Parathyroid adenoma (tissue), 2 donors: ENCODE data around the gene CDPF1.

Experiments used
- H2AFZ ChIP-seq: fragments of 300-600 bp; sonication (generic); one replicate; pipeline ENCODE4 v1.7.0; 2017; ENCODE audit warnings: antibody characterized with exemption, mild to moderate bottlenecking
- H3K27ac ChIP-seq: fragments of 300-600 bp; sonication (generic); one replicate; pipeline ENCODE4 v1.7.0; 2017
- H3K27me3 ChIP-seq: fragments of 300-600 bp; sonication (generic); one replicate; pipeline ENCODE4 v1.7.0; 2017; ENCODE audit warnings: low read length; ENCODE audit not compliant: control insufficient read depth, insufficient read depth
- H3K36me3 ChIP-seq: fragments of 300-600 bp; sonication (generic); one replicate; pipeline ENCODE4 v1.7.0; 2017; ENCODE audit warnings: low read length; ENCODE audit not compliant: control insufficient read depth, insufficient read depth
- H3K4me1 ChIP-seq: fragments of 300-600 bp; sonication (generic); one replicate; pipeline ENCODE4 v1.7.0; 2017; ENCODE audit warnings: control low read depth
- H3K4me2 ChIP-seq: fragments of 300-600 bp; sonication (generic); one replicate; pipeline ENCODE4 v1.7.0; 2017; ENCODE audit warnings: low read length
- H3K4me3 ChIP-seq: fragments of 300-600 bp; sonication (generic); one replicate; pipeline ENCODE4 v1.7.0; 2017; ENCODE audit warnings: low read depth, low read length
- H3K79me2 ChIP-seq: fragments of 300-600 bp; sonication (generic); one replicate; pipeline ENCODE4 v1.7.0; 2017; ENCODE audit warnings: control low read depth
- H3K9ac ChIP-seq: fragments of 300-600 bp; sonication (generic); one replicate; pipeline ENCODE4 v1.7.0; 2017; ENCODE audit warnings: mild to moderate bottlenecking
- H3K9me3 ChIP-seq: fragments of 300-600 bp; sonication (generic); one replicate; pipeline ENCODE4 v1.7.0; 2017; ENCODE audit warnings: low read length; ENCODE audit not compliant: control insufficient read depth
- TF ChIP-seq, protein P1 (sequence below): fragments of 300-600 bp; sonication (generic); IDR thresholded peaks from one replicate; pipeline ENCODE4 v1.7.0; 2017; ENCODE audit warnings: antibody characterized with exemption, mild to moderate bottlenecking
- donor health status: primary hyperparathyroidism.

CDPF1 gene

DNA sequence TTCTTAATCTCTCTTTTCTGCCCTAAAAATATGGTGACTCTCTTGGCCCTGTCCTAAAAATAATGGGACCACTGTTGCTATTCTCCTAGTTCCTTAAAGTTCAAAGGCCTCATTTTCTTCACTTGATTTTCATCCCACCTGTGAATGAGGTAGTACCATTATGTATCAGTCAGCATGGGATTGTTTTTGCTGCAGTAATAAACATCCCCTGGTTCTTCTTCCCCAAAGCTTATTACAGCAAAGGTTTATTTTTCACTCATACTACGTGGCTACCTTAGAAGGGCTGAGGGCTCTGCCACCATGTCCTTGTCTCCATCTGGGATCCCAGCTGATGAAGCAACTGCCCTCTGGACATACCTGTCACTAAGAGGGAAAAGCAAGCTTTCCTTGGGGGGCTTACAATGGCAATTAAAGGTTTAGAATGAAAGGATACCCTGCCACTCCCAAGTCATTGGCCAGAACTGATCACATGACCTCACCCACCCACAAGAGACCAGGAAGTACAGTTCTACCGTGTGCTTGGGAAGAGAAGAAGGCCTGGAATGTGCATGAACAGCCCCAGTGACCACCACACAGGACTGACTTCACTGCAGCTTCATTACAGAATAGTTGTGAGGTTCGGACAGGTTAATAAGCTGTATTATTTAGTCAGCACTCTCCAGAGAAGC, 25.5 kb upstream of the CDPF1 start:
- no peaks in the 10 kb centered on the region for H3K36me3 ChIP-seq

DNA sequence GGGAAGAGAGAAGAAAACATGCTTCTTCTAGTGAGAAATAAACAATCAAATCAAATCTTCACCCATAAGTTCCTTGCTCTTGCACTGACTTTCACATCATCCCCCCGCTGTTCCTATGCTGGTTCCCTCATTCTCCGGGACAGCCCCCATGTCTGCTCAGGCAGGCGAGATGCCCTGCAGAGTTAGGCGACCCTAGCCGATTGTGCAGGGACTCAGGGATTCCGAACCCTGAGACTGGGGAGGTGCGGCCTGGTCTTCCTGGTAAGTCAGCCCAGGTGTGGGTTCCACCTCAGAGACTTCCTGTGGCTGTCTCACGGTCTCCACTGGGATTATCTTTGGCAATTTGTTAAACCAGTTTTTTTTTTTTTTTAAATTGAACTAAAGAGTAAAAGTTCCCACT, 24.3 kb upstream of the CDPF1 start:
- Histone ChIP-seq H3K27me3 (no peaks in the 10 kb centered on the region), H3K36me3 (no peaks in the 10 kb centered on the region)
- TF ChIP-seq, protein P1, sequence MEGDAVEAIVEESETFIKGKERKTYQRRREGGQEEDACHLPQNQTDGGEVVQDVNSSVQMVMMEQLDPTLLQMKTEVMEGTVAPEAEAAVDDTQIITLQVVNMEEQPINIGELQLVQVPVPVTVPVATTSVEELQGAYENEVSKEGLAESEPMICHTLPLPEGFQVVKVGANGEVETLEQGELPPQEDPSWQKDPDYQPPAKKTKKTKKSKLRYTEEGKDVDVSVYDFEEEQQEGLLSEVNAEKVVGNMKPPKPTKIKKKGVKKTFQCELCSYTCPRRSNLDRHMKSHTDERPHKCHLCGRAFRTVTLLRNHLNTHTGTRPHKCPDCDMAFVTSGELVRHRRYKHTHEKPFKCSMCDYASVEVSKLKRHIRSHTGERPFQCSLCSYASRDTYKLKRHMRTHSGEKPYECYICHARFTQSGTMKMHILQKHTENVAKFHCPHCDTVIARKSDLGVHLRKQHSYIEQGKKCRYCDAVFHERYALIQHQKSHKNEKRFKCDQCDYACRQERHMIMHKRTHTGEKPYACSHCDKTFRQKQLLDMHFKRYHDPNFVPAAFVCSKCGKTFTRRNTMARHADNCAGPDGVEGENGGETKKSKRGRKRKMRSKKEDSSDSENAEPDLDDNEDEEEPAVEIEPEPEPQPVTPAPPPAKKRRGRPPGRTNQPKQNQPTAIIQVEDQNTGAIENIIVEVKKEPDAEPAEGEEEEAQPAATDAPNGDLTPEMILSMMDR = no peak

More for the DNA sequence above, 25.5 kb upstream of the CDPF1 start:
- H3K27ac ChIP-seq = no peak overlapping the region
- H3K4me3 ChIP-seq = no peak overlapping the region
- no peak overlapping the region for H2AFZ ChIP-seq
- no peaks in the 10 kb centered on the region for H3K4me1 ChIP-seq
- no peaks in the 10 kb centered on the region for H3K9me3 ChIP-seq
- TF ChIP-seq, protein P1 = no peak
- no peaks in the 10 kb centered on the region for H3K27me3 ChIP-seq
- no peaks in the 10 kb centered on the region for H3K79me2 ChIP-seq
- H3K4me2 ChIP-seq = no peak overlapping the region
- H3K9ac ChIP-seq = no peak overlapping the region

DNA sequence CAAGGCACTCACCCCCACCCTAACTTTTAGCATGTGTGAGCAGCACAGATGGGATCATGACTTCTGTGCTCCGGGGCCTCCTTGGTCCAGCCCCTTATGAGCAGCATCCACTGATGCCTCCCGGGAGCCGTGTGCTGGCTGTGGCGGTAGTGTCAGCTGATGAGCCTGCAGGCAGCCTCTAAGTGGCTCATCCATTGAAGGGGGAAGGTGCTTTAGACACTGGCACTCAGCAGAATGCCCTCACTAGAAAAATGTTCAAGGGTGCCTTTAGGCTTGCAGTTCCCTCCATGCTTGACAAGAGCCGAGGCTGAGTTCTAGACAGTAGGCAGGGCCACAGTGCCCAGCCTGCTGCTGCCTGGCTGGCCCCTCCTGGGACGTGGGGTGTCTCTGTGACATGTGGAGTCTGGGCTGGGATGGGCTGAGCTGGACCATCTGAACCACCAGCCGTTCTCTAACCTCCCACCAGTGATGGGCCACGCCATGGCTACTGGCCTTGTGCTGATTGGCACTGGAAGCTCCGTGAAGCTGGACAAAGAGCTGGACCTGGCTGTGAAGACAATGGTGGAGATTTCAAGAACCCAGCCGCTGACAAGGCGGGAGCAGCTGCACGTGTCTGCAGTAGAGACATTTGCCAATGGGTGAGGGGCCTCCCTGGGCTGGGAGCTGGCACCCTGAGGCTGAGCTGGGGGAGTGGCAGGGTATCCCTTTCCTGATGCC, 23.5 kb upstream of the CDPF1 start:
- no peaks in the 10 kb centered on the region for H3K27me3 ChIP-seq
- no peak overlapping the region for H2AFZ ChIP-seq
- no peaks in the 10 kb centered on the region for H3K79me2 ChIP-seq
- no peak overlapping the region for H3K4me3 ChIP-seq
- no peak overlapping the region for H3K27ac ChIP-seq
- TF ChIP-seq, protein P1 = no peak
- H3K4me2 ChIP-seq = no peak overlapping the region
- H3K4me1 ChIP-seq = no peaks in the 10 kb centered on the region
- H3K36me3 ChIP-seq = no peaks in the 10 kb centered on the region
- H3K9me3 ChIP-seq = no peaks in the 10 kb centered on the region
- no peak overlapping the region for H3K9ac ChIP-seq

More for the DNA sequence above, 24.3 kb upstream of the CDPF1 start:
- Histone ChIP-seq H3K9me3 (no peaks in the 10 kb centered on the region), H3K4me3 (no peak overlapping the region), H3K4me1 (no peaks in the 10 kb centered on the region), H2AFZ (no peak overlapping the region), H3K4me2 (no peak overlapping the region), H3K79me2 (no peaks in the 10 kb centered on the region), H3K27ac (no peak overlapping the region), H3K9ac (no peak overlapping the region)

DNA sequence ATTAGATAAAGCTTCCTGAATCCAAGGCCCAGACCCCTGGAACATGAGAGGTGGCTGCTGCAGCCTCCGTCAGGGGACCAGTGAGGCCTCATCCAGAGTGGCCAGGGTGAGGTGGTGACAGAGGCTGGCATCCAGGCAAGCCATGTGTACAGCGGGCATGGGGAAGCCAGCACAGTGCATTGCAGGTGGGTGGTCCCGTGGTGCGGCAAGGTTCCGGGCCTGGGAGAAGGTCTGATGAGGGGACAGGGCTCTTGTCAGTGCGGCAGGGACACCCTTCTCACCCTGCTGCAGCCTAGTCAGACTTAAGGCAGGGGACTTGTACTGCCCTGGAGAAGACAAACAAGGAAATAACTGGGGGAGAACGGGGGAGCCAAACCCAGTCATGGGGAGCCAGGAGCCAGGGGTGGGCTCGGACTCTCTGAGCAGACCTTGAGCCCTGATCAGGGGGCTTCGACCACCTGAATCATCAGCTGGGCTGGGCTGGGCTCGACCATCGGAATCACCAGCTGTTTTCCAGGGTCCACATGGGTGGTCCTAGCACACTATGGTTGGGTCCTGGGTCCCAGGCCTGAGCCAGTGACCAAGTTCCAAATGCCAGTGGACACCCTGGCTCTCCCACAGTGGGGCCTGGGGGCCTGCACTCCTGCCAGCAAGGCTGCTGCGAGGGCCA, 22.8 kb upstream of the CDPF1 start:
- Histone ChIP-seq H3K9me3 (no peaks in the 10 kb centered on the region), H3K4me2 (no peak overlapping the region), H3K27me3 (no peaks in the 10 kb centered on the region), H3K9ac (no peak overlapping the region), H3K79me2 (no peaks in the 10 kb centered on the region), H3K4me1 (no peaks in the 10 kb centered on the region), H3K36me3 (no peaks in the 10 kb centered on the region), H3K27ac (no peak overlapping the region), H3K4me3 (no peak overlapping the region), H2AFZ (no peak overlapping the region)
- TF ChIP-seq, protein P1 = no peak
